Loucy (cell line): Measurements from ENCODE around the gene PLEKHF1.
A peak's percentile ranks its signal among the peaks of the same experiment; 100 is the strongest.

Source experiments
- H2AFZ ChIP-seq: fragments of 200-600 bp; sonication (generic); 2 replicates; pipeline ENCODE4 v1.6.0; 2016; ENCODE audit warnings: antibody characterized with exemption, mild to moderate bottlenecking, low read length, moderate library complexity
- H3F3A ChIP-seq: fragments of 200-600 bp; 2 replicates; pipeline ENCODE4 v1.6.0; 2016; ENCODE audit warnings: antibody characterized with exemption, low read depth, mild to moderate bottlenecking
- H3K27me3 ChIP-seq: fragments of 200-600 bp; sonication (generic); 2 replicates; pipeline ENCODE4 v1.6.1; 2014; ENCODE audit warnings: low read length, mild to moderate bottlenecking; ENCODE audit not compliant: insufficient read depth, poor library complexity, severe bottlenecking
- H3K36me3 ChIP-seq: fragments of 200-600 bp; sonication (generic); 2 replicates; pipeline ENCODE4 v1.6.1; 2016; ENCODE audit warnings: low read length; ENCODE audit not compliant: insufficient read depth
- H3K4me1 ChIP-seq: fragments of 200-600 bp; sonication (generic); 2 replicates; pipeline ENCODE4 v1.5.1; 2014; ENCODE audit warnings: low read length, mild to moderate bottlenecking; ENCODE audit not compliant: insufficient read depth, poor library complexity, severe bottlenecking
- H3K4me2 ChIP-seq: fragments of 200-600 bp; sonication (generic); 2 replicates; pipeline ENCODE4 v1.6.0; 2014; ENCODE audit warnings: antibody characterized with exemption, low read length, low read depth, mild to moderate bottlenecking; ENCODE audit not compliant: poor library complexity, severe bottlenecking
- H3K4me3 ChIP-seq: fragments of 200-600 bp; sonication (generic); 2 replicates; pipeline ENCODE4 v1.5.1; 2014; ENCODE audit warnings: low read length, mild to moderate bottlenecking, mixed read lengths; ENCODE audit not compliant: poor library complexity, severe bottlenecking
- H3K79me2 ChIP-seq: fragments of 200-600 bp; sonication (generic); 2 replicates; pipeline ENCODE4 v1.6.1; 2014; ENCODE audit warnings: low read length; ENCODE audit not compliant: insufficient read depth
- H3K9ac ChIP-seq: fragments of 200-600 bp; sonication (generic); 2 replicates; pipeline ENCODE4 v1.6.0; 2014; ENCODE audit warnings: mild to moderate bottlenecking, low read depth, low read length, moderate library complexity; ENCODE audit not compliant: poor library complexity, severe bottlenecking
- H3K9me2 ChIP-seq: fragments of 200-600 bp; sonication (generic); replicated peaks from 2 replicates; pipeline ENCODE4 v1.6.1; 2016; ENCODE audit warnings: low read depth, low read length, mixed read lengths
- H3K9me3 ChIP-seq: fragments of 200-600 bp; sonication (generic); 2 replicates; pipeline ENCODE4 v1.6.1; 2014; ENCODE audit warnings: mild to moderate bottlenecking, antibody characterized with exemption, low read length, low read depth; ENCODE audit not compliant: insufficient read depth
- H4K20me1 ChIP-seq: fragments of 200-600 bp; sonication (generic); 2 replicates; pipeline ENCODE4 v1.6.0; 2014; ENCODE audit warnings: antibody characterized with exemption, low read length, mild to moderate bottlenecking; ENCODE audit not compliant: insufficient read depth, poor library complexity, severe bottlenecking
- CTCF ChIP-seq: fragments of 200-600 bp; sonication (generic); conservative IDR thresholded peaks from 2 replicates; pipeline ENCODE4 v1.5.1; 2014; ENCODE audit warnings: mild to moderate bottlenecking, antibody characterized with exemption, low read length
- EZH2phosphoT487 ChIP-seq: fragments of 200-600 bp; IDR thresholded peaks from 2 replicates; pipeline ENCODE4 v1.6.1; 2018; ENCODE audit warnings: antibody characterized with exemption, mild to moderate bottlenecking, moderate library complexity, borderline replicate concordance

The PLEKHF1 gene

GRCh38 chr19:29714953-29715700 is 49.9 kb downstream of the PLEKHF1 start, which contains the start of gene C19orf12:
C19orf12 (minus strand) TSS chr19:29715261; CDS start chr19:29708413, 6,848 bp downstream.
- H3K9ac ChIP-seq, result peak within 1 kb of the TSS; percentile 99
- H3K9me3 ChIP-seq, result no peaks in the 10 kb centered on the region
- peak within 1 kb of the TSS; percentile 97 for H3K4me2 ChIP-seq
- H3K4me1 ChIP-seq, result peaks cover 40% of the 10 kb centered on the region
- peaks cover 53% of the 10 kb centered on the region for H3K79me2 ChIP-seq
- TF ChIP-seq CTCF, result no peak
- no peak for TF ChIP-seq EZH2phosphoT487
- H3K4me3 ChIP-seq, result peak within 1 kb of the TSS; percentile 100
- no peaks in the 10 kb centered on the region for H3F3A ChIP-seq
- peaks cover 3% of the 10 kb centered on the region for H4K20me1 ChIP-seq
- no peaks in the 10 kb centered on the region for H3K27me3 ChIP-seq
- H3K36me3 ChIP-seq, result no peaks in the 10 kb centered on the region
- peak within 1 kb of the TSS; percentile 96 for H2AFZ ChIP-seq
- no peaks in the 10 kb centered on the region for H3K9me2 ChIP-seq

- no peaks in the 10 kb centered on the region for H3K27me3 ChIP-seq
- H3K79me2 ChIP-seq, result peaks cover 46% of the 10 kb centered on the region; the same call in 1 of the 2 replicates
- no peaks in the 10 kb centered on the region for H3K9me3 ChIP-seq
- H3K4me2 ChIP-seq, result peak overlapping the region; percentile 97
- H2AFZ ChIP-seq, result peak overlapping the region; percentile 96
- no peaks in the 10 kb centered on the region for H3K36me3 ChIP-seq
- no peaks in the 10 kb centered on the region for H3K9me2 ChIP-seq
- peaks cover 3% of the 10 kb centered on the region for H4K20me1 ChIP-seq
- H3F3A ChIP-seq, result no peaks in the 10 kb centered on the region
- H3K9ac ChIP-seq, result peak overlapping the region; percentile 99
- H3K4me3 ChIP-seq, result peak overlapping the region; percentile 100
- peaks cover 40% of the 10 kb centered on the region for H3K4me1 ChIP-seq
- TF ChIP-seq EZH2phosphoT487, result no peak
- no peak for TF ChIP-seq CTCF
Measured at GRCh38 chr19:29715701-29716581, 50.7 kb downstream of the PLEKHF1 start.

- no peak overlapping the region for H3K9ac ChIP-seq
- TF ChIP-seq CTCF (no peak), EZH2phosphoT487 (no peak)
- H3K9me2 ChIP-seq, result no peaks in the 10 kb centered on the region
- H3K4me3 ChIP-seq, result no peak overlapping the region
- H3K27me3 ChIP-seq, result no peaks in the 10 kb centered on the region
- H4K20me1 ChIP-seq, result peaks cover 3% of the 10 kb centered on the region
- no peak overlapping the region for H2AFZ ChIP-seq
- H3K4me1 ChIP-seq, result peaks cover 33% of the 10 kb centered on the region
- H3K9me3 ChIP-seq, result no peaks in the 10 kb centered on the region
- no peaks in the 10 kb centered on the region for H3K36me3 ChIP-seq
- H3F3A ChIP-seq, result no peaks in the 10 kb centered on the region
- H3K79me2 ChIP-seq, result peaks cover 36% of the 10 kb centered on the region; the same call in 1 of the 2 replicates
- no peak overlapping the region for H3K4me2 ChIP-seq
Measured at GRCh38 chr19:29717051-29717450, 51.8 kb downstream of the PLEKHF1 start.
